GM12878 (cell line): ENCODE measurements around the gene ANO10. TPM values are rescaled to one million over a fixed set of nuclear protein-coding genes. Genes with fewer than 3 reads are reported as not detected.

Source experiments
- ATF7 ChIP-seq: fragments of 450-650 bp; IDR thresholded peaks from 2 replicates; pipeline ENCODE4 v1.6.1; 2016; ENCODE audit warnings: low read depth, mild to moderate bottlenecking
- BACH1 ChIP-seq: fragments of 450-650 bp; IDR thresholded peaks from 2 replicates; pipeline ENCODE4 v1.6.1; 2017; ENCODE audit warnings: mild to moderate bottlenecking, borderline replicate concordance
- ETV6 ChIP-seq, 2 experiments: fragments of 450-650 bp in 1 of 2; IDR thresholded peaks in 1 of 2; conservative IDR thresholded peaks in 1 of 2; 2 replicates each; pipeline ENCODE4 v1.6.1; 2014; ENCODE audit warnings: antibody characterized with exemption in 1 of 2, borderline replicate concordance in 1 of 2, low read depth in 1 of 2, mild to moderate bottlenecking in 1 of 2, moderate library complexity in 1 of 2
- JUND ChIP-seq: IDR thresholded peaks from 2 replicates; pipeline ENCODE4 v1.6.1; 2012; ENCODE audit warnings: low read depth, mild to moderate bottlenecking, low read length, improper control_type of control experiment, moderate library complexity
- KAT2A ChIP-seq: conservative IDR thresholded peaks from 2 replicates; pipeline ENCODE4 v1.6.1; 2011; ENCODE audit warnings: low read depth, low read length; ENCODE audit not compliant: control insufficient read depth
- RAD51 ChIP-seq: fragments of 450-650 bp; IDR thresholded peaks from 2 replicates; pipeline ENCODE4 v1.6.1; 2016; ENCODE audit warnings: moderate library complexity, mild to moderate bottlenecking, inconsistent platforms
- RB1 ChIP-seq: fragments of 450-650 bp; formaldehyde crosslinking; IDR thresholded peaks from 2 replicates; pipeline ENCODE4 v1.6.1; 2017; ENCODE audit warnings: mild to moderate bottlenecking, borderline replicate concordance
- SIX5 ChIP-seq: IDR thresholded peaks from 2 replicates; pipeline ENCODE4 v1.6.1; 2011; ENCODE audit warnings: mild to moderate bottlenecking, low read depth, low read length, moderate library complexity; ENCODE audit not compliant: severe bottlenecking
- SPI1 ChIP-seq: IDR thresholded peaks from 2 replicates; pipeline ENCODE4 v1.6.1; 2011; ENCODE audit warnings: low read depth, mild to moderate bottlenecking, low read length, moderate library complexity, borderline replicate concordance; ENCODE audit not compliant: insufficient read depth
- SREBF2 ChIP-seq: IDR thresholded peaks from 2 replicates; pipeline ENCODE4 v1.6.1; 2012; ENCODE audit warnings: mild to moderate bottlenecking, low read length
- polyA plus RNA-seq, 11 experiments: library from polyadenylated mRNA; depleted of rRNA in 4 of 11; unstranded in 6 of 11; stranded (reverse) in 5 of 11; fragments of >200 nt; fragmentation: Nextera tagmentation in 4 of 11; fragmentation: Illumina TruSeq in 1 of 11; extraction: Ambion mirVana in 4 of 11; extraction: Trizol in 1 of 11; gene quantifications; 1 replicate in 1 of 11; 2 replicates in 10 of 11; pipeline versions ENCODE4 v1.2.1 to v1.2.3, GENCODE V29; 2011 to 2016; ENCODE audit warnings: inconsistent platforms in 2 of 11, missing spikeins in 2 of 11, low read depth in 1 of 11
- total RNA-seq, 4 experiments: library from RNA; depleted of rRNA in 3 of 4; stranded (reverse); fragments of >200 nt in 3 of 4; fragmentation: Illumina TruSeq in 1 of 4; extraction: Trizol in 1 of 4; gene quantifications; 2 replicates each; pipeline versions ENCODE4 v1.2.1 to v1.2.3, GENCODE V29; 2013 to 2021
- TF ChIP-seq, protein P1 (sequence below): fragments of 450-650 bp; formaldehyde crosslinking; IDR thresholded peaks from 2 replicates; pipeline ENCODE4 v1.4.0; 2020; ENCODE audit warnings: mild to moderate bottlenecking, moderate library complexity
- TF ChIP-seq, protein P2 (sequence below): IDR thresholded peaks from 2 replicates; pipeline ENCODE4 v1.6.1; 2012; ENCODE audit warnings: mild to moderate bottlenecking, low read depth, low read length
- TF ChIP-seq, protein P3 (sequence below): fragments of 150-350 bp; IDR thresholded peaks from 2 replicates; pipeline ENCODE4 v1.6.1; 2014; ENCODE audit warnings: mild to moderate bottlenecking, low read depth, low read length

ANO10 gene
- total and polyA plus RNA-seq, 10 of the 15 experiments (the other 5 are each of a cell fraction or from before 2014, with no cell fraction given) = 0.29 to 21.9 (median 1.6) TPM

DNA sequence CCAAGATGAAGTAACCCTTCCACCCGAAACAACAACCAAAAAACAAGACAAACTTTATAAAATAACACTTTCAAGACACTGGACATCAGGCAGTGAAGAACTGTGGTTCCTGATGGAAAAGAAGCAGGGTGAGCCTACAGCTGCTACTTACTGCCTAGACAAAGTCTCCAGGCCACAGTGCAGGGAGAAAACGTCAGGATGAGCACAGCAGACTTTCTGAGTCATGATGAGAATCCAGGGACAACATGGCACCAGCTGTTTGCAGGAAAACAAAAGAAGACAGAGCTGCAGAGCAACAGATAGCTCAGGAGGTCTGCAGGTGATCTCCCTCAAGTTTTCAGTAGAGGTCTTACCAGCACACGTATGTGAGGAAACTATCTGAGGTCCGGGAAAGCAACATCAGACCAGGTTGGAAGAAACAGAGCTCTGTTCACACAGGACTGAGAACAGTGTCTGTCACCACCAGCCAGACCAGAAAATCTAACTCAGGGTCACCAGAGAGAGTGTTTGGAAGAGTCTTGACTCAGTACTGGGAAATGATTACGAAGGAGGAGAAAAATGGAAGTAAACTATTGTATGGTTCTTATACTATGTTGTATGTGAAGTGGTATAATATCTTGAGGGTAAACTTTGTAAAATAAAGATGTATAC, 108.9 kb downstream of the ANO10 start (continued):
- TF ChIP-seq, protein P1, sequence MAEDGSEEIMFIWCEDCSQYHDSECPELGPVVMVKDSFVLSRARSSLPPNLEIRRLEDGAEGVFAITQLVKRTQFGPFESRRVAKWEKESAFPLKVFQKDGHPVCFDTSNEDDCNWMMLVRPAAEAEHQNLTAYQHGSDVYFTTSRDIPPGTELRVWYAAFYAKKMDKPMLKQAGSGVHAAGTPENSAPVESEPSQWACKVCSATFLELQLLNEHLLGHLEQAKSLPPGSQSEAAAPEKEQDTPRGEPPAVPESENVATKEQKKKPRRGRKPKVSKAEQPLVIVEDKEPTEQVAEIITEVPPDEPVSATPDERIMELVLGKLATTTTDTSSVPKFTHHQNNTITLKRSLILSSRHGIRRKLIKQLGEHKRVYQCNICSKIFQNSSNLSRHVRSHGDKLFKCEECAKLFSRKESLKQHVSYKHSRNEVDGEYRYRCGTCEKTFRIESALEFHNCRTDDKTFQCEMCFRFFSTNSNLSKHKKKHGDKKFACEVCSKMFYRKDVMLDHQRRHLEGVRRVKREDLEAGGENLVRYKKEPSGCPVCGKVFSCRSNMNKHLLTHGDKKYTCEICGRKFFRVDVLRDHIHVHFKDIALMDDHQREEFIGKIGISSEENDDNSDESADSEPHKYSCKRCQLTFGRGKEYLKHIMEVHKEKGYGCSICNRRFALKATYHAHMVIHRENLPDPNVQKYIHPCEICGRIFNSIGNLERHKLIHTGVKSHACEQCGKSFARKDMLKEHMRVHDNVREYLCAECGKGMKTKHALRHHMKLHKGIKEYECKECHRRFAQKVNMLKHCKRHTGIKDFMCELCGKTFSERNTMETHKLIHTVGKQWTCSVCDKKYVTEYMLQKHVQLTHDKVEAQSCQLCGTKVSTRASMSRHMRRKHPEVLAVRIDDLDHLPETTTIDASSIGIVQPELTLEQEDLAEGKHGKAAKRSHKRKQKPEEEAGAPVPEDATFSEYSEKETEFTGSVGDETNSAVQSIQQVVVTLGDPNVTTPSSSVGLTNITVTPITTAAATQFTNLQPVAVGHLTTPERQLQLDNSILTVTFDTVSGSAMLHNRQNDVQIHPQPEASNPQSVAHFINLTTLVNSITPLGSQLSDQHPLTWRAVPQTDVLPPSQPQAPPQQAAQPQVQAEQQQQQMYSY (CRISPR knock-in tag) = no peak
- no peak for TF ChIP-seq SREBF2
- TF ChIP-seq, protein P2, sequence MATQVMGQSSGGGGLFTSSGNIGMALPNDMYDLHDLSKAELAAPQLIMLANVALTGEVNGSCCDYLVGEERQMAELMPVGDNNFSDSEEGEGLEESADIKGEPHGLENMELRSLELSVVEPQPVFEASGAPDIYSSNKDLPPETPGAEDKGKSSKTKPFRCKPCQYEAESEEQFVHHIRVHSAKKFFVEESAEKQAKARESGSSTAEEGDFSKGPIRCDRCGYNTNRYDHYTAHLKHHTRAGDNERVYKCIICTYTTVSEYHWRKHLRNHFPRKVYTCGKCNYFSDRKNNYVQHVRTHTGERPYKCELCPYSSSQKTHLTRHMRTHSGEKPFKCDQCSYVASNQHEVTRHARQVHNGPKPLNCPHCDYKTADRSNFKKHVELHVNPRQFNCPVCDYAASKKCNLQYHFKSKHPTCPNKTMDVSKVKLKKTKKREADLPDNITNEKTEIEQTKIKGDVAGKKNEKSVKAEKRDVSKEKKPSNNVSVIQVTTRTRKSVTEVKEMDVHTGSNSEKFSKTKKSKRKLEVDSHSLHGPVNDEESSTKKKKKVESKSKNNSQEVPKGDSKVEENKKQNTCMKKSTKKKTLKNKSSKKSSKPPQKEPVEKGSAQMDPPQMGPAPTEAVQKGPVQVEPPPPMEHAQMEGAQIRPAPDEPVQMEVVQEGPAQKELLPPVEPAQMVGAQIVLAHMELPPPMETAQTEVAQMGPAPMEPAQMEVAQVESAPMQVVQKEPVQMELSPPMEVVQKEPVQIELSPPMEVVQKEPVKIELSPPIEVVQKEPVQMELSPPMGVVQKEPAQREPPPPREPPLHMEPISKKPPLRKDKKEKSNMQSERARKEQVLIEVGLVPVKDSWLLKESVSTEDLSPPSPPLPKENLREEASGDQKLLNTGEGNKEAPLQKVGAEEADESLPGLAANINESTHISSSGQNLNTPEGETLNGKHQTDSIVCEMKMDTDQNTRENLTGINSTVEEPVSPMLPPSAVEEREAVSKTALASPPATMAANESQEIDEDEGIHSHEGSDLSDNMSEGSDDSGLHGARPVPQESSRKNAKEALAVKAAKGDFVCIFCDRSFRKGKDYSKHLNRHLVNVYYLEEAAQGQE = no peak
- TF ChIP-seq JUND = no peak
- no peak for TF ChIP-seq KAT2A
- TF ChIP-seq, protein P3, sequence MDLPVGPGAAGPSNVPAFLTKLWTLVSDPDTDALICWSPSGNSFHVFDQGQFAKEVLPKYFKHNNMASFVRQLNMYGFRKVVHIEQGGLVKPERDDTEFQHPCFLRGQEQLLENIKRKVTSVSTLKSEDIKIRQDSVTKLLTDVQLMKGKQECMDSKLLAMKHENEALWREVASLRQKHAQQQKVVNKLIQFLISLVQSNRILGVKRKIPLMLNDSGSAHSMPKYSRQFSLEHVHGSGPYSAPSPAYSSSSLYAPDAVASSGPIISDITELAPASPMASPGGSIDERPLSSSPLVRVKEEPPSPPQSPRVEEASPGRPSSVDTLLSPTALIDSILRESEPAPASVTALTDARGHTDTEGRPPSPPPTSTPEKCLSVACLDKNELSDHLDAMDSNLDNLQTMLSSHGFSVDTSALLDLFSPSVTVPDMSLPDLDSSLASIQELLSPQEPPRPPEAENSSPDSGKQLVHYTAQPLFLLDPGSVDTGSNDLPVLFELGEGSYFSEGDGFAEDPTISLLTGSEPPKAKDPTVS = no peak
- no peak for TF ChIP-seq ETV6 (conservative IDR thresholded peaks at IDR 0.05 in 1 of 2, IDR thresholded peaks at IDR 0.05 in 1 of 2; ENCODE audit: borderline replicate concordance in 1 of 2, low read depth in 1 of 2)
- TF ChIP-seq SPI1 = no peak
- TF ChIP-seq RB1 = no peak
- no peak for TF ChIP-seq SIX5
- TF ChIP-seq RAD51 = no peak
- no peak for TF ChIP-seq BACH1
- no peak for TF ChIP-seq ATF7
